ENCODE data around the gene PPP2R3B. TPM values are rescaled to one million over a fixed set of nuclear protein-coding genes. Genes with fewer than 3 reads are reported as not detected.

The PPP2R3B gene
- total and polyA plus RNA-seq, 2 of the 13 experiments (the other 11 are each of a cell fraction or from before 2014, with no cell fraction given): 17.0 to 21.4 TPM

- intact Hi-C loops (cut with micrococcal nuclease; ENCODE audit: unreplicated experiment) (loop anchor here (5.0 kb wide), 1 partner anchor 40 kb away; no protein-coding TSS in a partner anchor), in situ Hi-C loops (cut with HindIII; ENCODE audit: extremely low pct_ligation_motif_present, low pct_unique_long_range_greater_than_20kb) (loop anchor here (5.0 kb wide), 1 partner anchor 40 kb away; no protein-coding TSS in a partner anchor)
- Histone ChIP-seq H3K4me2 (ENCODE audit: low read depth, low read length) (0 out of 2 replicates have a peak overlapping the region, but pooled peaks have one; percentile 18), H2AFZ (ENCODE audit: low read length) (no peak overlapping the region), H3K4me3 (replicated peaks in 1 of 3; ENCODE audit: insufficient read depth in 1 of 3, low read depth in 2 of 3, low read length in 3 of 3) (peak overlapping the region in 2 of 3 experiments; percentile 43 to 61; a peak in 4 of 6 replicates), H3K79me2 (ENCODE audit: insufficient read depth, low read length) (peaks cover 9% of the 10 kb centered on the region), H3K27me3 (ENCODE audit: control insufficient read depth in 1 of 2, insufficient read depth in 2 of 2, low read length in 2 of 2) (no peaks in the 10 kb centered on the region), H3K27ac (ENCODE audit: extremely low read length, insufficient read depth, low read length) (peak overlapping the region; percentile 40), H4K20me1 (ENCODE audit: insufficient read depth, low read length) (peaks cover 6% of the 10 kb centered on the region; the same call in 1 of the 2 replicates), H3K4me1 (ENCODE audit: insufficient read depth, low read length) (peaks cover 13% of the 10 kb centered on the region), H3K9ac (ENCODE audit: insufficient read depth, low read depth, low read length) (no peak overlapping the region), H3K36me3 (replicated peaks in 1 of 2; ENCODE audit: control insufficient read depth in 1 of 2, insufficient read depth in 2 of 2, low read length in 2 of 2) (peaks cover 8 to 35% of the 10 kb centered on the region in 2 experiments; a peak in 4 of 5 replicates), H3K9me3 (ENCODE audit: low read length) (no peaks in the 10 kb centered on the region)
- no peak for ATAC-seq
- no peak for FAIRE-seq
- 71% methylated on average over 23 of the region's 28 CpGs for WGBS (ENCODE audit: low lambda C conversion rate)
- ChIA-PET CTCF (ENCODE audit: low intra/inter-chr PET ratio, low total read pairs) (no interaction called here), POLR2A (no interaction called here)
- TF ChIP-seq NCOR1 (IDR thresholded peaks at IDR 0.05; ENCODE audit: borderline replicate concordance, low read length): 0 out of 2 replicates have a peak, but pooled peaks have one; percentile 43
- no peak for TF ChIP-seq CSRNP1 (CRISPR knock-in tag; IDR thresholded peaks at IDR 0.05)
- no peak for DNase-seq (ENCODE audit: low spot score)
- BruUV-seq (replicated peaks): no TSS peak
These were observed 69.2 kb downstream of the PPP2R3B start for GRCh38 chrX:317424-318067.

Data from HepG2 (cell line).